HG03432 (cell line): ENCODE measurements around the gene SCG3.
"Not testable (repeated sequence)": the region's sequence is repeated elsewhere in the genome, so short reads cannot be mapped to it uniquely, and the experiment has no call there.

ENCODE experiments used
- ATAC-seq: cut with Tn5 transposase; IDR thresholded peaks from one replicate; pipeline ENCODE4 v1.9.1; 2021; ENCODE audit warnings: mild to moderate bottlenecking, moderate library complexity; ENCODE audit not compliant: unreplicated experiment

SCG3 gene

DNA sequence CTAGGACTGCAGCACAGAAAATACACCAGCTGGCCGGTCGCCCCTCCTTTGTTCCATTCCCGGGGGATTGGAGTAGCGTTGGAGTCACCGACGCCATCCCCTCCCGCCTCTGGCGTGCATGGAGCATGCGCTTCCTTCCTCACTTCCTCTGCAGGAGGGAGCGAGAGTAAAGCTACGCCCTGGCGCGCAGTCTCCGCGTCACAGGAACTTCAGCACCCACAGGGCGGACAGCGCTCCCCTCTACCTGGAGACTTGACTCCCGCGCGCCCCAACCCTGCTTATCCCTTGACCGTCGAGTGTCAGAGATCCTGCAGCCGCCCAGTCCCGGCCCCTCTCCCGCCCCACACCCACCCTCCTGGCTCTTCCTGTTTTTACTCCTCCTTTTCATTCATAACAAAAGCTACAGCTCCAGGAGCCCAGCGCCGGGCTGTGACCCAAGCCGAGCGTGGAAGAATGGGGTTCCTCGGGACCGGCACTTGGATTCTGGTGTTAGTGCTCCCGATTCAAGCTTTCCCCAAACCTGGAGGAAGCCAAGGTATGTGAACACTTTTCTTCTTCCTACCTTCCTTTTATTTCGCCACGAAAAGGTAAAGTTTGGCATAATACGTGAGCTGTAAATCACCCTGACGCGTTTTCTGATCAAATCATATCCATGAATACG lies at the start of gene SCG3:
Gene SCG3 (plus strand): TSS at position 201 of the 661 bp plus-strand sequence. CDS start 253 bp downstream, at position 454.
- ATAC-seq: no peak

DNA sequence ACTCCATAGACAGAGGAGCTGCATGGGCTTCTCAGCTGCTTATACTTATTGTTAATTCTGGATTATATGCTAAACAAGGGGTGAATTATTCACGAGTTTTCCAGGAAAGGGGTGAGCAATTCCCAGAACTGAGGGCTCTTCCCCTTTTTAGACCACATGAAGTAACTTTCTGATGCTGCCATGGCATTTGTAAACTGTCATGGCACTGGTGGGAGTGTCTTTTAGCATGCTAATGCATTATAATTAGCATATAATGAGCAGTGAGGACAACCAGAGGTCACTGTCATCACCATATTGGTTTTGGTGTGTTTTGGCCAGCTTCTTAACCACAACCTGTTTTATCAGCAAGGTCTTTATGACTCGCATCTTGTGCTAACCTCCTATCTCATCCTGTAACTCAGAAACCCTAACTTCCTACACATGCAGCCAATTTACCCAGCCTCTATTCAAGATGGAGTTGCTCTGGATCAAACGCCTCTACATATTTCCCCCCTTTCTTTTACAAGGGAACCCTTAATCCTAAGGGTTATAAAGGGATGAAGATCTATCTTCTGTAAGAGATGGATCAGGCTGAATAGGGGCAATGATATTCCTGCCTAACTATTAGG lies 46.6 kb upstream of the SCG3 start:
- no peak for ATAC-seq

GRCh38 chr15:51641490-51642130 lies 39.7 kb upstream of the SCG3 start:
- no peak for ATAC-seq

GRCh38 chr15:51642696-51643095 lies 38.6 kb upstream of the SCG3 start:
- no peak for ATAC-seq

DNA sequence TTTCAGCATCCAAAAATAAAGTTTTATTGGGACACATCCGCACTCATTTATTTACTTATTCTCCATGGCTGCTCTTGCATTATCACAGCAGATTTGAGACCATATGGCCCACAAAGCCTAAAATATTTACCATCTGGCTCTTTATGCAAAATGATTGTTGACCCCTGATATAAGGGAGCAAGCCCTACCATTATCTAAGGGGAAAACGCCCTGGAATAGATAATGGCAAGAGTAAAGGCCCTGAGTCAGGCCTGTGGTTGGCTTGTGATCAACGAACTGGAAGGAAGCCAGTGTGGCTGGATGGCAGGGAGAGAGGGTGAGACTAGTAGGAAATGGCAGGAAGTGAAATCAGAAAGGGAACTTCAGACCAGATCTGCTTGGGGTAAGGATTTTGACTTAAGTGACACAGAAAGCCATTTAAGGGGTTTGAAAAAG lies 34.2 kb upstream of the SCG3 start:
- no peak for ATAC-seq

DNA sequence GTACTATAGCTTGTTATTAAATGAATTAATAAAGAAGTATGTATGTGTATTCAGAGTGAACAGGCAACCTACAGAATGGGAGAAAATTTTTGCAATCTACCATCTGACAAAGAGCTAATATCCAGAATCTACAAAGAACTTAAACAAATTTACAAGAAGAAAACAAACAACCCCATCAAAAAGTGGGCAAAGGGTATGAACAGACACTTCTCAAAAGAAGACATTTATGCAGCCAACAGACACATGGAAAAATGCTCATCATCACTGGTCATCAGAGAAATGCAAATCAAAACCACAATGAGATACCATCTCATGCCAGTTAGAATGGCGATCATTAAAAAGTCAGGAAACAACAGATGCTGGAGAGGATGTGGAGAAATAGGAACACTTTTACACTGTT lies 33.2 kb upstream of the SCG3 start:
- ATAC-seq: not testable (repeated sequence)

- not testable (repeated sequence) for ATAC-seq
These were observed 32.7 kb upstream of the SCG3 start for GRCh38 chr15:51648643-51649042.

GRCh38 chr15:51649659-51650521 lies 31.4 kb upstream of the SCG3 start:
- ATAC-seq: peak; percentile 67

GRCh38 chr15:51652084-51652668 lies 29.1 kb upstream of the SCG3 start:
- ATAC-seq: no peak

DNA sequence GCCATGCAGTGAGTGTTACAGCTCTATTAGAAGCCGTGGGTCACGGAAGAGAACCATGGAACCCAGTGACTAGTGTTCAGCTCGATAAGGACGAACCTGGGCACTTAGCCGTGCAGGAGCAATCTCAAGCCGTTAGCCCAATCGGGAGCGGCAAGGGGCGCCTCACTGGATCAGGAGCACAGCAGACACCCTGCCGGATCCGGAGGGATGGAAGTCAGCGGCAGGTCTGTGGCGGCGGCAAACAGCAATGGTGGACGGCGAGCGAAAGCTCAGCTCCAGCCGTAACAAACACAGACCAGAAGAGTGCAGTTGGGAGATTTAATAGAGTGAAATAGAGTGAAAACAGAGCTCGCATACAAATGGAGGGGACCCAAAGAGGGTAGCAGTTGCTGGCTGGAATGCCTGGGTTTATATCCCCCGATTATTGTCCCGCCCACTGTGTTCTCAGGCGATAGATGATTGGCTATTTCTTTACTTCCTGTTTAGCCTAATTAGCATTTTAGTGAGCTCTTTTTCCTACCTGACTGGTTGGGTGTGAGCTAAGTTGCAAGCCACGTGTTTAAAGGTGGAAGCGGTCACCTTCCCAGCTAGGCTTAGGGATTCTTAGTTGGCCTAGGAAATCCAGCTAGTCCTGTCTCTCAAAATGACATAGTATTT lies 25.8 kb upstream of the SCG3 start:
- not testable (repeated sequence) for ATAC-seq

DNA sequence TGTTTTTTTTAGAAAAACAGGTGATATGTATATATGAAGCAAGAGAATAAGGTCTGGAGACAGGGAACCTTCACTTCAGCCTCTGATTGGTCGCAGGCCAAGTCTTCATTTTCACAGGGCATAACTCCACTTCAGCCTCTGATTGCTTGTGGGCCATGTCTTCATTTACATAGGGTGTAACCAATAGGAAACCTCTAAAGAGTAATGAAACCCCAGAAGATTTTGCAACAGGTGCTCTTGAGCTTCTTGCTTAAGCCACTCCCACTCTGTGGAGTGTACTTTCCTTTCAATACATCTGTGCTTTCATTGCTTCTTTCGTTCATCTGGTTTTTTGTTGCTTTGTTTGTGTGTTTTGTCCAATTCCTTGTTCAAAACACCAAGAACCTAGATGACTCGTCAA lies 22.6 kb upstream of the SCG3 start:
- ATAC-seq: no peak

DNA sequence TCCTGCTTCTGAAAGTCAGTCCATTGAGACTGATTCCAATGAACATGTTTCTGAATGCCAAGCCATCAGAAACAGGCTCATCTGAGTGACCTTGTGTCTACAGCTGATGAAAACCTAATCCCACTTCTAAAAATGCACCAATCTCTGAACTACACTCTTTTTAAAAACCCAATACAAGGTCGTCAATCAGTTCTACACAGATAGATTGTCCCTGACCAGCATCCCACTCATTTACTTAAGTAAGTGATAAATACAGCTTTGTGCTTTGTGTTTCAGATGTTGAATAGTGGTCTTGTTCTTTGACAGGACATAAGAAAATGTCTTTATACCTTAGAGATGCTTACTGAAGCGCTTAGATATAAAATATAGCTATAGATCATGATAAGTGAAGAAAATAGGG lies 20.2 kb upstream of the SCG3 start:
- no peak for ATAC-seq

- ATAC-seq: no peak
These were observed 13.8 kb upstream of the SCG3 start for GRCh38 chr15:51667478-51667877.

DNA sequence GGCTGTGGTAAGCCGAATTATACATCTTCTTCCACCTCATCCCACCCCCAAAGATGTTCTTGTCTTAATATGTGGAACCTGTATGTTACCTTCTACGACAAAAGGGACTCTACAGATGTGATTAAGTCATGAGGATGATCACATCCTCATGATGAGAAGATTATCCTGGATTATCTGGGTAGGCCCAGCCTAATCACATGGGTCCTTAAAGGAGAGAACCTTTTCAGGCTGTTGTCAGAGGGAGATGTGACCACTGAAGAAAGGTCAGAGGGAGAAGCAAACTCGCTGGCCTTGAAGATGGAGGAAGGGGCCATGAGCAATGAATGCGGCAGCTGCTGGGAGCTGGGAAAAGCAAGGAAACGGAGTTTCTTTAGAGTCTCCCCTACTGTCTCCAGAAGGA lies 12.9 kb upstream of the SCG3 start:
- no peak for ATAC-seq

DNA sequence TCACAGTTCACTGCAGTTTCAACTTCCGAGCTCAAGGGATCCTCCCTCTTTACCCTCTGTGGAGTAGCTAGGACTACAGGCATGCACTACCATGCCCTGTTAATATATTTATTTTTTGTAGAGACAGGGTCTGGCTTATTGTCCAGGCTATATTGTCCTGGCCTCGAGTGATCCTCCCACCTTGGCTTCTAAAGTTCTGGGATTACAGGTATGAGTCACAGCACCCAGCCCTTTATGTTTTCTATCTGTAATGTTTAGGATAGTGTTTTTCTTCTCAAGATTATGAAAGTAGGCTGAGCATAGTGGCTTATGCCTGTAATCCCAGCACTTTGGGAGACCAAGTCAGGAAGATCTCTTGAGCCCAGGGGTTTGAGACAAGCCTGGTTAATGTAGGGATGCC lies 11.9 kb upstream of the SCG3 start:
- ATAC-seq: no peak

DNA sequence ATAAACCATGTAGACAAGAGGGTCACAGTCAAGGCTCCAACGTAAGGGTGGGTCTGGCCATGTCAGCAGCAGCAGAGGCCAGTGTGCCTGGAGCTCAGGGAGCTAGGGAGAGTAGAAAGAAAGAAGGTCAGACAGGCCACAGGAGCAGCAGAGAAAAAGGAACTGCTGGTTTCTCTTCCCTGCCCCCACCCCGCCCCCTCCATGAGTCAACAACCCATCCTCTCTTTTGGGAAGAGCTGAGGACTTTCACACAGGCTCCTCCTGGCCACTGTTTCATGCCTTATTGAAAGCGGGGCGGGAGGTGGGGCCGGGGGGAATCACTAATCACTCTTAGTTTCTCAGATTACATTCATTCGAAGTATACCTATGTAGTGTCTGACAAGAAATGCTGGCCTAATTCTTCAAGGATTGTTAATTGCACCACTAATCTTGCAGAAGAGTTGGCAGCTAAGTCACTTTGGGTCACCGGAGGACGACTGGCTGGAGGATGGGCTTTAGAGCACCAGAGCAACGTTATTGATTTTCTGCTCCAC lies 9.1 kb upstream of the SCG3 start:
- no peak for ATAC-seq

DNA sequence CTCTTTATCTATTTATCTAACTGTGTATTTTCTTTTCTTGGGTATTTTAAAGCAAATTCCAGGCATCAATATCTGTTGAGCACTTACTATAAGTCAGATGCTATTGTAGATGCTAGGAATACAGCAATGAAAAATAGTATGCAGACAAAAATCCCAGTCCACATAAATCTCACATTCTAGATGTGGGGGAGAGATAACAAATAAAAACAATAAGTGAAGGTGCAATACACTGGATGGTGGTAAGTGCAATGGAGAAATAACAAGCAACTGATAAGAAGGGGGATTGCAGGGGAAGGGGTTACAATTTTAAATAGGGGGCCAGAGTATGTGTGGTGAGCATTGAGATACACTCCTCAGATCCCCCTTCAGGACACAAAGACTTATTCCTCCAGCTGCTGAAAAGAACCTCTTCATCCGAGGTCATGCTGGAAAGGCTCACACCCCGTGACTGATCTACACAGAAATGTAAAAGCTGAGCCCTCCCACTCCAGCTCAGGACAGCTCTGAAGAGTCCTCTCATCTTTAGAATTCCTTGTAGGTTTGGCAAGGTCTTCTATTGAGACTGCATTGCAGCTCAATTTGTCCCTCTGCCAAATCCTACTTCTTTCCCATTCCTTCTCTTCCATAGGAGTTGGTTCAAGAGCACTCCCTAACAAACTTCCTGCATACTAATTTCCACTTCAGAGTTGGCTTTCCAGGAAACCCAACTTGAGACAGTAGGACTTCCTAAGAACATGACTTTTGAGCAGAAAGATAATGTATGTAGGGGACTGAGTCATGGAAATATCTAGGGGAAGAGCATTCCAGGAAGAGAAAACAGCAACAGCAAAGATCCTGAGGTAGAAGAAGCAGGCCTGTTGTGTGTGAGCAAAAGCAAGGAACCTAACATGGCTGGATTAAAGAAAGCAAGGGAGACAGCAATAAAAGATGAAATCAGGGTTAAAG lies 8.1 kb upstream of the SCG3 start:
- no peak for ATAC-seq

DNA sequence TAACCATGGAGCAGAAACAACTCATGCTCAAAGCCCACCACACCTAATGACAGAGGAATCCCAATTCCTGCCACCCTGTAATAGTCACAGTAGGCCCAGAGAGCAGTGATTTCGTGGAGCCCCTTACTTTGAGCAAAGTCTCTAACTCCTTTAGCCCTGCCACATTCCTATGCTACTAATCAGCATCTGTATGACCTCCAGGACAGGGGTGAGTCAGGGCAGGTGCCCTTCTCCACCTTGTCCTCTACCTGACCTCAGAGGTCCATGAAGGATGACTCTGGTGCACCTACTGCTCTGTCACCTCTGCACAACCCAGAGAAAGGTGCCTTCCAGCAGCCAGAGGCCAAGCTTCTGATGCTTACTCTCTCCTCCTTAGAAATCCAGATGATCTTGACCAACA lies 6.1 kb upstream of the SCG3 start:
- no peak for ATAC-seq

GRCh38 chr15:51677021-51677420 lies 4.3 kb upstream of the SCG3 start:
- ATAC-seq: no peak
